HCT116 (cell line): ENCODE measurements around the gene IBSP. TPM values are rescaled to one million over a fixed set of nuclear protein-coding genes. Genes with fewer than 3 reads are reported as not detected.

Experiments used
- ATAC-seq: fragments of 200-7000 bp; cut with Tn5 transposase; 2 replicates; pipeline ENCODE4 v1.9.1; 2020; ENCODE audit warnings: mild to moderate bottlenecking, moderate library complexity
- BruUV-seq: library from RNA; stranded (reverse); fragments of 400-500 nt; replicated peaks from 2 replicates; lab custom pipeline; 2021; lab: Mats Ljungman, UMichigan
- CTCF ChIA-PET: fragments of 300-600 bp; sonication (Branson Sonifier 250); formaldehyde crosslinking; loops from one replicate; lab custom pipeline; 2021; ENCODE audit warnings: antibody characterized with exemption; lab: Charles Lee
- POLR2A ChIA-PET: fragments of 300-600, 350-600 bp; sonication (Branson Sonifier 250); formaldehyde crosslinking; loops from one replicate; lab custom pipeline; 2021; ENCODE audit warnings: antibody characterized with exemption; lab: Charles Lee
- RAD21 ChIA-PET, 2 experiments: fragments of 300-600 bp; sonication (Branson Sonifier 250); formaldehyde crosslinking; loops; one replicate each; lab custom pipeline; 2023; ENCODE audit warnings: low total read pairs in 2 of 2; ENCODE audit not compliant: uncharacterized antibody in 2 of 2, unreplicated experiment in 2 of 2, low non-redundant PET in 1 of 2; lab: Charles Lee
- DNase-seq: peaks from one replicate; pipeline ENCODE4 v3.0.0-alpha.2; 2010; ENCODE audit warnings: low read depth, low spot score
- H2AFZ ChIP-seq: fragments of 200-600 bp; shearing (Covaris generic), sonication (generic); 2 replicates; pipeline ENCODE4 v1.6.1; 2017; ENCODE audit warnings: low read depth, mixed run types, mixed read lengths, antibody characterized with exemption, low read length; ENCODE audit not compliant: poor library complexity, severe bottlenecking
- H3K27ac ChIP-seq: 2 replicates; pipeline ENCODE4 v1.5.1; 2012; ENCODE audit warnings: low read depth, low read length
- H3K27me3 ChIP-seq: fragments of 200-600 bp; sonication (generic); 2 replicates; pipeline ENCODE4 v1.6.1; 2016; ENCODE audit warnings: mixed run types, low read length, mixed read lengths; ENCODE audit not compliant: insufficient read depth
- H3K36me3 ChIP-seq, 2 experiments: fragments of 200-500 bp in 1 of 2; fragments of 200-600 bp in 1 of 2; sonication (Bioruptor generic) in 1 of 2; sonication (generic) in 1 of 2; 2 replicates each; pipeline versions ENCODE4 v1.5.1 to v1.6.1; 2014 to 2016; ENCODE audit warnings: low read length in 2 of 2, inconsistent platforms in 1 of 2, mixed read lengths in 1 of 2, mixed run types in 1 of 2; ENCODE audit not compliant: insufficient read depth in 2 of 2, control insufficient read depth in 1 of 2
- H3K4me1 ChIP-seq, 2 experiments: fragments of 200-600 bp in 1 of 2; sonication (generic) in 1 of 2; 2 replicates each; pipeline versions ENCODE4 v1.5.1 to v1.6.1; 2012 to 2017; ENCODE audit warnings: low read length in 2 of 2, inconsistent platforms in 1 of 2, mild to moderate bottlenecking in 1 of 2, mixed read lengths in 1 of 2, mixed run types in 1 of 2, moderate library complexity in 1 of 2; ENCODE audit not compliant: insufficient read depth in 2 of 2, control insufficient read depth in 1 of 2
- H3K4me2 ChIP-seq: fragments of 200-600 bp; sonication (generic); 2 replicates; pipeline ENCODE4 v1.6.1; 2017; ENCODE audit warnings: mixed run types, low read length, mixed read lengths
- H3K4me3 ChIP-seq, 2 experiments: fragments of 200-600 bp in 1 of 2; sonication (generic) in 1 of 2; replicated peaks in 1 of 2; 2 replicates each; pipeline ENCODE4 v1.5.1; 2011 to 2016; ENCODE audit warnings: low read length in 2 of 2, control low read depth in 1 of 2, low read depth in 1 of 2, mild to moderate bottlenecking in 1 of 2, mixed read lengths in 1 of 2, mixed run types in 1 of 2
- H3K79me2 ChIP-seq: fragments of 200-600 bp; sonication (generic); 2 replicates; pipeline ENCODE4 v1.6.1; 2017; ENCODE audit warnings: mild to moderate bottlenecking, mixed run types, low read length, moderate library complexity, mixed read lengths; ENCODE audit not compliant: insufficient read depth
- H3K9ac ChIP-seq: fragments of 200-600 bp; sonication (generic); 2 replicates; pipeline ENCODE4 v1.6.1; 2016; ENCODE audit warnings: low read length, mixed read lengths
- H3K9me2 ChIP-seq: fragments of 200-600 bp; sonication (generic), shearing (Covaris generic); 2 replicates; pipeline ENCODE4 v1.6.1; 2017; ENCODE audit warnings: mixed run types, mild to moderate bottlenecking, moderate library complexity; ENCODE audit not compliant: insufficient read depth
- H3K9me3 ChIP-seq, 2 experiments: fragments of 200-500 bp in 1 of 2; fragments of 200-600 bp in 1 of 2; sonication (Bioruptor generic) in 1 of 2; sonication (generic) in 1 of 2; 2 replicates each; pipeline ENCODE4 v1.6.1; 2014 to 2017; ENCODE audit warnings: low read length in 2 of 2, mixed read lengths in 2 of 2, inconsistent platforms in 1 of 2, low read depth in 1 of 2, mild to moderate bottlenecking in 1 of 2, mixed run types in 1 of 2, moderate library complexity in 1 of 2; ENCODE audit not compliant: control insufficient read depth in 1 of 2, insufficient read depth in 1 of 2
- H4K20me1 ChIP-seq: fragments of 200-600 bp; sonication (generic), shearing (Covaris generic); 2 replicates; pipeline ENCODE4 v1.6.1; 2017; ENCODE audit warnings: mixed run types, mild to moderate bottlenecking, moderate library complexity; ENCODE audit not compliant: insufficient read depth
- CBX3 ChIP-seq: IDR thresholded peaks from 2 replicates; pipeline ENCODE4 v1.6.1; 2012; ENCODE audit warnings: low read depth
- CEBPB ChIP-seq: IDR thresholded peaks from 2 replicates; pipeline ENCODE4 v1.6.1; 2012; ENCODE audit warnings: low read depth
- EGR1 ChIP-seq: IDR thresholded peaks from 2 replicates; pipeline ENCODE4 v1.6.1; 2012; ENCODE audit warnings: low read depth
- ELF1 ChIP-seq: IDR thresholded peaks from 2 replicates; pipeline ENCODE4 v1.6.1; 2012; ENCODE audit warnings: low read depth, borderline replicate concordance
- EZH2phosphoT487 ChIP-seq: fragments of 200-600 bp; IDR thresholded peaks from 2 replicates; pipeline ENCODE4 v1.6.1; 2018; ENCODE audit warnings: antibody characterized with exemption, borderline replicate concordance
- JUND ChIP-seq: IDR thresholded peaks from 2 replicates; pipeline ENCODE4 v1.6.1; 2012
- POLR2A ChIP-seq: IDR thresholded peaks from 2 replicates; pipeline ENCODE4 v1.7.0; 2011; ENCODE audit warnings: borderline replicate concordance; ENCODE audit not compliant: insufficient read depth, insufficient read length; ENCODE audit errors: extremely low read depth
- POLR2AphosphoS5 ChIP-seq: IDR thresholded peaks from 2 replicates; pipeline ENCODE4 v1.6.1; 2011; ENCODE audit warnings: mild to moderate bottlenecking, low read depth, low read length, moderate library complexity
- RAD21 ChIP-seq: IDR thresholded peaks from 2 replicates; pipeline ENCODE4 v1.6.1; 2012; ENCODE audit warnings: low read depth, mild to moderate bottlenecking
- SIN3A ChIP-seq: IDR thresholded peaks from 2 replicates; pipeline ENCODE4 v1.6.1; 2012; ENCODE audit warnings: low read depth
- TCF7L2 ChIP-seq: IDR thresholded peaks from 2 replicates; pipeline ENCODE4 v1.7.0; 2011; ENCODE audit warnings: borderline replicate concordance, inconsistent platforms; ENCODE audit not compliant: insufficient read depth, insufficient read length; ENCODE audit errors: extremely low read depth
- ZNF274 ChIP-seq: fragments of 200-500 bp; sonication (Bioruptor generic); IDR thresholded peaks from 2 replicates; pipeline ENCODE4 v1.6.1; 2014; ENCODE audit warnings: mild to moderate bottlenecking, low read depth, low read length, inconsistent platforms
- intact Hi-C: fragments of 100-400 bp; cut with micrococcal nuclease; formaldehyde crosslinking; loops from 2 replicates; pipeline ENCODE4 v1.10.0; 2022
- total RNA-seq: library from RNA; stranded (reverse); gene quantifications from one replicate; pipeline ENCODE4 v1.2.1, GENCODE V29; 2021; ENCODE audit not compliant: unreplicated experiment
- TF ChIP-seq, protein P1 (sequence below): IDR thresholded peaks from 2 replicates; pipeline ENCODE4 v1.6.1; 2011; ENCODE audit warnings: mild to moderate bottlenecking, low read length, moderate library complexity; ENCODE audit not compliant: insufficient replicate concordance; ENCODE audit errors: extremely low read depth
- TF ChIP-seq, protein P2 (sequence below): IDR thresholded peaks from 2 replicates; pipeline ENCODE4 v1.6.1; 2012; ENCODE audit warnings: low read depth
- TF ChIP-seq, protein P3 (sequence below): IDR thresholded peaks from 2 replicates; pipeline ENCODE4 v1.6.1; 2012

IBSP gene
- total RNA-seq, 1 experiment from 2014 or later = not detected

DNA sequence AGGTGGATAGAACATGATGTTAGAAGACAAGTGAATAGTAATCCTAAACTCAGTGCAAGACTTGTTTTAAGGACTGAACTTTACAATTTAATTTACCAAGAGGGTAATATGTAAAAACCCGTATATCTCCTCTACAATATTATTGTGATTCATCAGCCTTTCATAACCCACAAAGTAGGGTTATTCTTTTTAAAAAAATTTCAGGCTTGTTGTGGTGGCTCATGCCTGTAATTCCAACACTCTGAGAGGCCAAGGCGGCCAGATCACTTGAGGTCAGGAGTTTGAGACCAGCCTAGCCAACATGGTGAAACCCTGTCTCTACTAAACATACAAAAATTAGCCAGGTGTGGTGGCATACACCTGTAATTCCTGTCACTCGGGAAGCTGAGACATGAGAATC lies 7.2 kb downstream of the IBSP start:
- Histone ChIP-seq H3K4me1 (no peaks in the 10 kb centered on the region), H3K4me2 (no peak overlapping the region), H3K9me3 (no peaks in the 10 kb centered on the region), H2AFZ (no peak overlapping the region), H3K9ac (no peak overlapping the region), H3K36me3 (no peaks in the 10 kb centered on the region), H3K79me2 (no peaks in the 10 kb centered on the region), H3K4me3 (no peak overlapping the region), H4K20me1 (no peaks in the 10 kb centered on the region), H3K27ac (no peak overlapping the region), H3K27me3 (no peaks in the 10 kb centered on the region)
- BruUV-seq = no TSS peak
- ATAC-seq (no peak), DNase-seq (no peak)
- POLR2A ChIA-PET = no interaction called here
- CTCF ChIA-PET = no interaction called here
- RAD21 ChIA-PET = no interaction called here
- TF ChIP-seq POLR2A = no peak
- TF ChIP-seq RAD21 = no peak
- TF ChIP-seq, all 23 proteins: peak for 0
- intact Hi-C loops = no loop called here
- no peaks in the 10 kb centered on the region for H3K9me2 ChIP-seq

DNA sequence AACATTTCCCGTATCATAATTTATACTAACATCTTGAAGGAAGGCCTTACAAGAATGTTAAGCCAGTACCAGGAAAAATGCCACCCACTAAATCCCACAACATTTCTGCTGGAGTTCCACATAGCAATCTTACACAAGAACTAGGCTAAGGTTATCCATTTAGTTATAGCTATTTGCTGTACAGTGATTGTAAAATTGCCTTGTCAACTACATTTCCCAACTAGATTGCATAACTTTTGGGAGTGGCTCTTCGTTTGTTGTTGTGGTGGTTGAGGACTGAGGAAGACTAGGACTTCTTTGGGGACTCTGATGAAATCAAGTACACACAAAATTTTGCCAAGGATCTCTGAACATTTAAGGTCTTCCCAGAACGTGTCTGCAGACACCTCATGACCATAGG lies 8.0 kb downstream of the IBSP start:
- H3K4me2 ChIP-seq = no peak overlapping the region
- no TSS peak for BruUV-seq
- H3K27ac ChIP-seq = no peak overlapping the region
- no peaks in the 10 kb centered on the region for H3K4me1 ChIP-seq
- ATAC-seq = no peak
- H3K9me3 ChIP-seq = no peaks in the 10 kb centered on the region
- intact Hi-C loops = no loop called here
- ChIA-PET CTCF (no interaction called here), RAD21 (no interaction called here), POLR2A (no interaction called here)
- no peak for DNase-seq
- no peaks in the 10 kb centered on the region for H3K27me3 ChIP-seq
- H3K9me2 ChIP-seq = no peaks in the 10 kb centered on the region
- no peak overlapping the region for H2AFZ ChIP-seq
- H3K36me3 ChIP-seq = no peaks in the 10 kb centered on the region
- no peaks in the 10 kb centered on the region for H4K20me1 ChIP-seq
- no peak for TF ChIP-seq EZH2phosphoT487
- TF ChIP-seq JUND = no peak
- TF ChIP-seq ELF1 = no peak
- TF ChIP-seq, protein P1, sequence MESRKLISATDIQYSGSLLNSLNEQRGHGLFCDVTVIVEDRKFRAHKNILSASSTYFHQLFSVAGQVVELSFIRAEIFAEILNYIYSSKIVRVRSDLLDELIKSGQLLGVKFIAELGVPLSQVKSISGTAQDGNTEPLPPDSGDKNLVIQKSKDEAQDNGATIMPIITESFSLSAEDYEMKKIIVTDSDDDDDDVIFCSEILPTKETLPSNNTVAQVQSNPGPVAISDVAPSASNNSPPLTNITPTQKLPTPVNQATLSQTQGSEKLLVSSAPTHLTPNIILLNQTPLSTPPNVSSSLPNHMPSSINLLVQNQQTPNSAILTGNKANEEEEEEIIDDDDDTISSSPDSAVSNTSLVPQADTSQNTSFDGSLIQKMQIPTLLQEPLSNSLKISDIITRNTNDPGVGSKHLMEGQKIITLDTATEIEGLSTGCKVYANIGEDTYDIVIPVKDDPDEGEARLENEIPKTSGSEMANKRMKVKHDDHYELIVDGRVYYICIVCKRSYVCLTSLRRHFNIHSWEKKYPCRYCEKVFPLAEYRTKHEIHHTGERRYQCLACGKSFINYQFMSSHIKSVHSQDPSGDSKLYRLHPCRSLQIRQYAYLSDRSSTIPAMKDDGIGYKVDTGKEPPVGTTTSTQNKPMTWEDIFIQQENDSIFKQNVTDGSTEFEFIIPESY = no peak
- no peak for TF ChIP-seq SIN3A
- no peak for TF ChIP-seq TCF7L2
- TF ChIP-seq, protein P2, sequence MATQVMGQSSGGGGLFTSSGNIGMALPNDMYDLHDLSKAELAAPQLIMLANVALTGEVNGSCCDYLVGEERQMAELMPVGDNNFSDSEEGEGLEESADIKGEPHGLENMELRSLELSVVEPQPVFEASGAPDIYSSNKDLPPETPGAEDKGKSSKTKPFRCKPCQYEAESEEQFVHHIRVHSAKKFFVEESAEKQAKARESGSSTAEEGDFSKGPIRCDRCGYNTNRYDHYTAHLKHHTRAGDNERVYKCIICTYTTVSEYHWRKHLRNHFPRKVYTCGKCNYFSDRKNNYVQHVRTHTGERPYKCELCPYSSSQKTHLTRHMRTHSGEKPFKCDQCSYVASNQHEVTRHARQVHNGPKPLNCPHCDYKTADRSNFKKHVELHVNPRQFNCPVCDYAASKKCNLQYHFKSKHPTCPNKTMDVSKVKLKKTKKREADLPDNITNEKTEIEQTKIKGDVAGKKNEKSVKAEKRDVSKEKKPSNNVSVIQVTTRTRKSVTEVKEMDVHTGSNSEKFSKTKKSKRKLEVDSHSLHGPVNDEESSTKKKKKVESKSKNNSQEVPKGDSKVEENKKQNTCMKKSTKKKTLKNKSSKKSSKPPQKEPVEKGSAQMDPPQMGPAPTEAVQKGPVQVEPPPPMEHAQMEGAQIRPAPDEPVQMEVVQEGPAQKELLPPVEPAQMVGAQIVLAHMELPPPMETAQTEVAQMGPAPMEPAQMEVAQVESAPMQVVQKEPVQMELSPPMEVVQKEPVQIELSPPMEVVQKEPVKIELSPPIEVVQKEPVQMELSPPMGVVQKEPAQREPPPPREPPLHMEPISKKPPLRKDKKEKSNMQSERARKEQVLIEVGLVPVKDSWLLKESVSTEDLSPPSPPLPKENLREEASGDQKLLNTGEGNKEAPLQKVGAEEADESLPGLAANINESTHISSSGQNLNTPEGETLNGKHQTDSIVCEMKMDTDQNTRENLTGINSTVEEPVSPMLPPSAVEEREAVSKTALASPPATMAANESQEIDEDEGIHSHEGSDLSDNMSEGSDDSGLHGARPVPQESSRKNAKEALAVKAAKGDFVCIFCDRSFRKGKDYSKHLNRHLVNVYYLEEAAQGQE = no peak
- no peak for TF ChIP-seq ZNF274
- TF ChIP-seq EGR1 = no peak
- no peak for TF ChIP-seq CEBPB
- TF ChIP-seq, protein P3, sequence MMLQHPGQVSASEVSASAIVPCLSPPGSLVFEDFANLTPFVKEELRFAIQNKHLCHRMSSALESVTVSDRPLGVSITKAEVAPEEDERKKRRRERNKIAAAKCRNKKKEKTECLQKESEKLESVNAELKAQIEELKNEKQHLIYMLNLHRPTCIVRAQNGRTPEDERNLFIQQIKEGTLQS = no peak
- TF ChIP-seq CBX3 = no peak
- no peak for TF ChIP-seq POLR2AphosphoS5
- TF ChIP-seq RAD21 = no peak
- no peak for TF ChIP-seq POLR2A
- TF ChIP-seq, all 23 proteins: peak for 0
- Histone ChIP-seq H3K79me2 (no peaks in the 10 kb centered on the region), H3K9ac (no peak overlapping the region), H3K4me3 (no peak overlapping the region)
